ENCODE data around the gene IGSF8. TPM values are rescaled to one million over a fixed set of nuclear protein-coding genes. Genes with fewer than 3 reads are reported as not detected.

IGSF8 gene
- total and polyA plus RNA-seq, 2 donors (not counting 1 experiment from before 2014, with no cell fraction given), result 6.5 to 24.4 TPM

DNA sequence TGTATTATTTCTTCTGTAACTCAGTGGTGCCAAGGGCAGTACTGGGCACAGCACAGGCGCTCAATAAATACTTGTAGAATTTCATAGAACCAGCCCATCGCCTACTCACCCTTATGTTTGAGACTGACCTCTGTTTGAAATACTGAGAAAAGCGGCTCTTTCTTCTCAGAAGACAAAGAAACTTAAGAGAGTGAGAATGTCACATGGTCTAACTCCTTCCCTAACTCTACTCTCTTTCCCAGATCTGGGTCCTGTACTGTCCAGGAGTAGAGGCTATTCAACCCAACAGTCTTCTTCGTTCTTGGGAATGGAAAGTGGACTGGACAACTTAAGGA is 4.2 kb downstream of the IGSF8 start:
- H3K4me3 ChIP-seq (replicated peaks in 1 of 4; ENCODE audit: control extremely low read depth in 1 of 4, insufficient read depth in 1 of 4, low read depth in 3 of 4, low read length in 4 of 4), result no peak overlapping the region
- H2AFZ ChIP-seq (ENCODE audit: low read length), result no peak overlapping the region
- H3K79me2 ChIP-seq (ENCODE audit: control insufficient read depth, insufficient read depth, low read length), result no peaks in the 10 kb centered on the region
- DNase-seq (ENCODE audit: low read depth in 2 of 2), result no peak
- no peak overlapping the region for H3K4me2 ChIP-seq (ENCODE audit: extremely low read depth, insufficient read depth, low read length)
- H3K36me3 ChIP-seq (ENCODE audit: control insufficient read depth, insufficient read depth, low read length), result no peaks in the 10 kb centered on the region
- H3K9ac ChIP-seq (ENCODE audit: insufficient read depth, low read length), result no peak overlapping the region
- peaks cover 5% of the 10 kb centered on the region for H3K4me1 ChIP-seq (ENCODE audit: control insufficient read depth, extremely low read depth, insufficient read depth, low read length)
- no peaks in the 10 kb centered on the region for H3K27me3 ChIP-seq (ENCODE audit: control insufficient read depth, insufficient read depth, low read length)
- H3K9me3 ChIP-seq (ENCODE audit: control insufficient read depth, insufficient read depth, low read depth, low read length), result no peaks in the 10 kb centered on the region
- no peaks in the 10 kb centered on the region for H4K20me1 ChIP-seq (ENCODE audit: control insufficient read depth, extremely low read depth, insufficient read depth, low read length)
- H3K27ac ChIP-seq (ENCODE audit: insufficient read depth, low read length), result no peak overlapping the region
- TF ChIP-seq, protein P1, sequence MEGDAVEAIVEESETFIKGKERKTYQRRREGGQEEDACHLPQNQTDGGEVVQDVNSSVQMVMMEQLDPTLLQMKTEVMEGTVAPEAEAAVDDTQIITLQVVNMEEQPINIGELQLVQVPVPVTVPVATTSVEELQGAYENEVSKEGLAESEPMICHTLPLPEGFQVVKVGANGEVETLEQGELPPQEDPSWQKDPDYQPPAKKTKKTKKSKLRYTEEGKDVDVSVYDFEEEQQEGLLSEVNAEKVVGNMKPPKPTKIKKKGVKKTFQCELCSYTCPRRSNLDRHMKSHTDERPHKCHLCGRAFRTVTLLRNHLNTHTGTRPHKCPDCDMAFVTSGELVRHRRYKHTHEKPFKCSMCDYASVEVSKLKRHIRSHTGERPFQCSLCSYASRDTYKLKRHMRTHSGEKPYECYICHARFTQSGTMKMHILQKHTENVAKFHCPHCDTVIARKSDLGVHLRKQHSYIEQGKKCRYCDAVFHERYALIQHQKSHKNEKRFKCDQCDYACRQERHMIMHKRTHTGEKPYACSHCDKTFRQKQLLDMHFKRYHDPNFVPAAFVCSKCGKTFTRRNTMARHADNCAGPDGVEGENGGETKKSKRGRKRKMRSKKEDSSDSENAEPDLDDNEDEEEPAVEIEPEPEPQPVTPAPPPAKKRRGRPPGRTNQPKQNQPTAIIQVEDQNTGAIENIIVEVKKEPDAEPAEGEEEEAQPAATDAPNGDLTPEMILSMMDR (conservative IDR thresholded peaks at IDR 0.05 in 1 of 2, IDR thresholded peaks at IDR 0.05 in 1 of 2; ENCODE audit: low read depth in 1 of 2, low read length in 2 of 2), result no peak
- no peak for TF ChIP-seq EZH2 (IDR thresholded peaks at IDR 0.05; ENCODE audit: low read length, missing control alignments)

DNA sequence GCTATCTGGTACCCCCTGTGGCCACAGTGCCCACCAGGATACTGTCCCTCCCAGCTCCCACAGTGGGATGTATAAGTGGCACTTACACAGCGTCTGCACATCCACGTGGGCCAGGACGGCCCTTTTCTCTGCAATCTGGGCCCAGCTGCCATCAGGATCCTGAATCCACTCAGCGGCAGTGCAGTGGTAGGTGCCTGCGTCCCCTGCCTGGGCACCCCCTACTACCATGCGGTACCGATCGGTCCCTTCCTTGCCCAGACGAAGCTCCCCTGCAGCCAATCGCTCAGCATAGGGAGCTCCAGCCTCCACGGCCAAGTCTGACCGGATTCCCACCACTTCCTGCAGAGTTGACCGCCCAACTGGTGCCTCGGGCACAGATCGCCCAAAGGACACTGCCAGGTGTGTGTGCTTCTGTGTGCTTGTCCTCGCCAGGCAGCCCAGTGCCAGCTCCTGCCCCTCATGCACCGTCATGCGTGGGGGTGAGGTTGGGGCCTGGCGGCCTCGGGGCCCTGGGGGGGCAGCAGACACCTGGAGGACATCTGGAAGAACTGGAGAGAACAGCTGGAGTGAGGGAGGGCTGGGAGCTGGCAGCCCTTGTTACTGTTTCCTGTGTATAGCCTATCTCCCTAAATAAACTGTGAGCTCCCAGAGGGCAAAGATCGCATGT is 4.7 kb downstream of the IGSF8 start:
- TF ChIP-seq, protein P1 (conservative IDR thresholded peaks at IDR 0.05 in 1 of 2, IDR thresholded peaks at IDR 0.05 in 1 of 2; ENCODE audit: low read depth in 1 of 2, low read length in 2 of 2), result no peak
- no peak for TF ChIP-seq EZH2 (IDR thresholded peaks at IDR 0.05; ENCODE audit: low read length, missing control alignments)
- Histone ChIP-seq H3K79me2 (ENCODE audit: control insufficient read depth, insufficient read depth, low read length) (no peaks in the 10 kb centered on the region), H3K4me3 (replicated peaks in 1 of 4; ENCODE audit: control extremely low read depth in 1 of 4, insufficient read depth in 1 of 4, low read depth in 3 of 4, low read length in 4 of 4) (no peak overlapping the region), H3K27me3 (ENCODE audit: control insufficient read depth, insufficient read depth, low read length) (no peaks in the 10 kb centered on the region), H3K4me1 (ENCODE audit: control insufficient read depth, extremely low read depth, insufficient read depth, low read length) (peaks cover 5% of the 10 kb centered on the region), H4K20me1 (ENCODE audit: control insufficient read depth, extremely low read depth, insufficient read depth, low read length) (no peaks in the 10 kb centered on the region), H2AFZ (ENCODE audit: low read length) (no peak overlapping the region), H3K4me2 (ENCODE audit: extremely low read depth, insufficient read depth, low read length) (no peak overlapping the region), H3K27ac (ENCODE audit: insufficient read depth, low read length) (no peak overlapping the region), H3K9me3 (ENCODE audit: control insufficient read depth, insufficient read depth, low read depth, low read length) (no peaks in the 10 kb centered on the region), H3K9ac (ENCODE audit: insufficient read depth, low read length) (no peak overlapping the region), H3K36me3 (ENCODE audit: control insufficient read depth, insufficient read depth, low read length) (no peaks in the 10 kb centered on the region)
- DNase-seq (ENCODE audit: low read depth in 2 of 2), result no peak

DNA sequence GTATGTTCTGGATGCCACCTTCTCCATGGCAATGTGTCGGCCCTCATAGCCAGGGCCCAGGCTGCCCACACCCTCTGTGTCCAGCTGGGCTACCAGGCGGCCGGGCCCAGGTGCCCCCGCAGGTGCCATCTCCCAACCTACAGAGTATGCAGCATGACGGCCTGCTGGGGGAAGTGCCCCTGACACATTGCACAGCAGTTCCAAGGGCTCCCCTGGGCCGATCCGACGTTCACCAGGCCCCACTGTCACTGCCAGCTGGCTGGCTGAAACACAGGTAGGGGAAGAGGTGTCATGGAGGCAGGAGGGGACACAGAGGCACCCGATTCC is 5.4 kb downstream of the IGSF8 start:
- H3K36me3 ChIP-seq (ENCODE audit: control insufficient read depth, insufficient read depth, low read length), result no peaks in the 10 kb centered on the region
- H3K4me2 ChIP-seq (ENCODE audit: extremely low read depth, insufficient read depth, low read length), result no peak overlapping the region
- H2AFZ ChIP-seq (ENCODE audit: low read length), result no peak overlapping the region
- no peaks in the 10 kb centered on the region for H3K27me3 ChIP-seq (ENCODE audit: control insufficient read depth, insufficient read depth, low read length)
- no peaks in the 10 kb centered on the region for H3K79me2 ChIP-seq (ENCODE audit: control insufficient read depth, insufficient read depth, low read length)
- H3K4me1 ChIP-seq (ENCODE audit: control insufficient read depth, extremely low read depth, insufficient read depth, low read length), result peaks cover 5% of the 10 kb centered on the region
- no peak overlapping the region for H3K27ac ChIP-seq (ENCODE audit: insufficient read depth, low read length)
- no peak overlapping the region for H3K9ac ChIP-seq (ENCODE audit: insufficient read depth, low read length)
- no peaks in the 10 kb centered on the region for H3K9me3 ChIP-seq (ENCODE audit: control insufficient read depth, insufficient read depth, low read depth, low read length)
- TF ChIP-seq, protein P1 (conservative IDR thresholded peaks at IDR 0.05 in 1 of 2, IDR thresholded peaks at IDR 0.05 in 1 of 2; ENCODE audit: low read depth in 1 of 2, low read length in 2 of 2), result no peak
- no peak for TF ChIP-seq EZH2 (IDR thresholded peaks at IDR 0.05; ENCODE audit: low read length, missing control alignments)
- DNase-seq (ENCODE audit: low read depth in 2 of 2), result no peak
- no peaks in the 10 kb centered on the region for H4K20me1 ChIP-seq (ENCODE audit: control insufficient read depth, extremely low read depth, insufficient read depth, low read length)
- H3K4me3 ChIP-seq (replicated peaks in 1 of 4; ENCODE audit: control extremely low read depth in 1 of 4, insufficient read depth in 1 of 4, low read depth in 3 of 4, low read length in 4 of 4), result no peak overlapping the region

Measured in fibroblast of lung (primary cell).